GM12892 (cell line): ENCODE measurements around the gene FILIP1L.

Experiments used
- DNase-seq: peaks from one replicate; pipeline ENCODE4 v3.0.0; 2011; ENCODE audit not compliant: insufficient read length
- FAIRE-seq: peaks from 2 replicates; lab custom pipeline; 2011; peaks lifted over from hg19 to GRCh38; lab: Jason Lieb, UNC
- POLR2A ChIP-seq: IDR thresholded peaks from 2 replicates; pipeline ENCODE4 v1.6.1; 2011; ENCODE audit warnings: low read depth, low read length, control low read depth
- POLR2AphosphoS5 ChIP-seq: IDR thresholded peaks from 2 replicates; pipeline ENCODE4 v1.6.1; 2011; ENCODE audit warnings: low read depth, low read length, control low read depth
- TAF1 ChIP-seq: IDR thresholded peaks from 2 replicates; pipeline ENCODE4 v1.6.1; 2011; ENCODE audit warnings: low read depth, mild to moderate bottlenecking, control low read depth, low read length, borderline replicate concordance

The FILIP1L gene

GRCh38 chr3:99892332-99892731 is 222.0 kb downstream of the FILIP1L start:
- DNase-seq (no peak), FAIRE-seq (no peak)
- no peak for TF ChIP-seq TAF1
- no peak for TF ChIP-seq POLR2AphosphoS5
- TF ChIP-seq POLR2A = no peak

DNA sequence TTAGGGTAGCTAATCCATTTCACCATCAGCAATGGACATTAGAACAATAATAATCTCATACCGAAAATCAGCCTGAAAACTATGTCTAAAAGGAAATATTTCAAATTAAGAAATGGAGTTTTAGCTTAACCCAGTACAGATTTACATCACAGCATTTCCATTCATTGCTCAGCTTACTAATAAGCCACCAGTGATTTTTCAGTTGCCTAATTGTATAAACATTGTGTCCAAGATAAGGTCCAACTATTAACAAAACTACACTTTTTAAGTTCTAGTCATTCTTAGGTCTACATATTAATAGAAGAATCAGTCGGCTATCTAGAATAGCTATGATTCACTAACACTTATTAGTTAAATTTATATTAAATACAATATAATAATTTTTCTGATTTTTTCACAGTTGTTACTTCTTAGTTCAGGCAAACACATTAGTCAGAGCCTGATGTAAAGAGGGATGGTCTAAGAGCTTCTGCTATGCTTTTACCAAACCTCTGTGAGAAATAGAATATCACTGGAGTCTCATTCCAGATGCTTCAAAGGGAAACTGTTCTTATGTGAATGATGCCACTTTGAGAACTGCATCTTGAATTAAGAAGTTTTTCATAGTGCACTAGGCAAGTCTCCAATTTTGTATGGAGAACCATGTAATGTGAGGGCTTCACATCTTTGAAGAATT is 222.6 kb downstream of the FILIP1L start:
- no peak for TF ChIP-seq POLR2AphosphoS5
- DNase-seq (no peak), FAIRE-seq (no peak)

- TF ChIP-seq POLR2A = no peak
- no peak for TF ChIP-seq TAF1
- no peak for TF ChIP-seq POLR2AphosphoS5
- FAIRE-seq = peak; percentile 42
- no peak for DNase-seq
Measured at GRCh38 chr3:99885851-99886250, 228.4 kb downstream of the FILIP1L start.

DNA sequence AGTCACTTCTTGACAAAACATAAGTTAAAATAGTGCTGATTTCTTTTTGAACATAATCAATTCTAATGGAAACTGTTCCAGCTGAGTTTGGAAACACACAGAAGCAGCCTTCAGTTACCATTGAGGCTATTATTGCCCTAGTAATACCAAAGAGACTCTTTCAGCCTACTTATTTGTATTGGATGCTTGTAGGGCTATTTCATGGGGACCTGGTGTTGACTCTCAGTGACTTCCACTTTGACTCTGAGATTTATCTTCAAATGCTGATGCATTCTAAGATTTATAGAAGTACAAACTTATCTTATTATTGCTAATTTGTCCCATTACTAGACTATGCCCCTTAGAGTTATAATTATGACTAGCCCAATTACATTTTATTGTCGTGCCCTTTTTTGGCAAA is 229.2 kb downstream of the FILIP1L start:
- no peak for FAIRE-seq
- no peak for DNase-seq
- TF ChIP-seq TAF1 (no peak), POLR2A (no peak)

GRCh38 chr3:99884484-99884883 is 229.8 kb downstream of the FILIP1L start:
- DNase-seq (no peak), FAIRE-seq (no peak)
- TF ChIP-seq POLR2A (no peak), POLR2AphosphoS5 (no peak), TAF1 (no peak)

- TF ChIP-seq TAF1 = no peak
- TF ChIP-seq POLR2AphosphoS5 = no peak
- TF ChIP-seq POLR2A = no peak
- no peak for FAIRE-seq
Measured at GRCh38 chr3:99883693-99884092, 230.6 kb downstream of the FILIP1L start.

GRCh38 chr3:99883138-99883461 is 231.2 kb downstream of the FILIP1L start:
- DNase-seq (no peak), FAIRE-seq (no peak)
- TF ChIP-seq POLR2A (no peak), POLR2AphosphoS5 (no peak), TAF1 (no peak)

More at GRCh38 chr3:99883693-99884092, 230.6 kb downstream of the FILIP1L start:
- no peak for DNase-seq

DNA sequence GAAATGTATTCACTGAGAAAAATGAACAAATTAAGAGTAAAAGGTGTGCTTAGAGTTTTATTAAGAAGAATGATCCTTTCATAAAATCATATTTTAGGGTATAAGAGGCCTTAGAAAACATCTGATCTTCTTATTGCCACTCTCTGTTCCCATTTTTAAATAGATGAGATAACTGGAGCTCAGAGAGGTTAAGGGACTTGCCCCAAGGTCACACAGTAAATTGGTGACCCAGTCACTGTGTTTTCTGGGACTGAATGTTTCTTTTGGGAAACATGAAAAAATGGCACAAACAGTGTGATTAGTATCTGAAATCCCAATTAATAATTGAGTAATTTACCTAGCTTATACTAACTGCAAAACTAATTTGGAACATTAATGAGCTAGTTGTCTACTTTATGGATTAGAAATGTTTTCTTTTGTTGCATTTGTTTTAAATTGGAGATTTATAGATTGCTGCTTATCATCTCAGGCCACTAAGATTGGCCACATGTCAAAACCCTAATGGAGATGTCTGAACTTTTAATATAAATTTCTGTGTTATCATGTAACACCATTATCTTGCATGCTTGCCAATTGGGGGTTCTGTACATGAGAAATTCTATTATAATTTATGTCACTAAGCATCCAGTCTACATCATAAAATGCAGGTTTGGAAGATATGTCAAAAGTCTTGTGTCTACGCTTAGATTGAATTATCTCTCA is 231.7 kb downstream of the FILIP1L start:
- DNase-seq (no peak), FAIRE-seq (no peak)
- TF ChIP-seq TAF1 = no peak
- TF ChIP-seq POLR2A = no peak
- no peak for TF ChIP-seq POLR2AphosphoS5

DNA sequence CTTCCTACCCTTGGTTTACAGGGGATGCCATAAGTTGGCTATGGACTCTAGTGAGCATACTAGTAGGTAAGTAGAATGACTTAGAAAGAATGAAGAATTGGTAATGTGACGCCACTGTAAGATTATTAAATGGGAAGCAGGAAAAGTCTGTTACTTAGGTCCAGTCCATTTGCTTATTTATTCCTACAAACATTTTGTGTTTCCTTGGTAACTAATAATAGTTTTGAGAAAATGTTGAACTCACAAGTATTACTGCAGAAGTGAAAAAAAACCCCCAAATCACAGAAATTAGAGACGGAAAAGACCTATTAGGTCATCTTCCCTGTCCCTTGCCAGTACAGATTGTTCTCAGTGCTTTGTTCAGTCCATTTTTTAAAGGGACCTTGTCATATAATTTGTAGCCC is 233.2 kb downstream of the FILIP1L start:
- TF ChIP-seq POLR2A (no peak), POLR2AphosphoS5 (no peak), TAF1 (no peak)
- no peak for FAIRE-seq
- no peak for DNase-seq

- TF ChIP-seq TAF1 = no peak
- no peak for TF ChIP-seq POLR2A
- TF ChIP-seq POLR2AphosphoS5 = no peak
- DNase-seq (no peak), FAIRE-seq (no peak)
Measured at GRCh38 chr3:99879275-99879674, 235.0 kb downstream of the FILIP1L start.

GRCh38 chr3:99878005-99878404 is 236.3 kb downstream of the FILIP1L start:
- DNase-seq (no peak), FAIRE-seq (peak; percentile 84)
- TF ChIP-seq TAF1 (no peak), POLR2A (no peak), POLR2AphosphoS5 (no peak)

- FAIRE-seq = peak; percentile 72
Measured at GRCh38 chr3:99877031-99877579, 237.2 kb downstream of the FILIP1L start.

More at GRCh38 chr3:99877031-99877579, 237.2 kb downstream of the FILIP1L start:
- TF ChIP-seq TAF1 (no peak), POLR2AphosphoS5 (no peak), POLR2A (no peak)
- no peak for DNase-seq
